HEK293 (cell line): ENCODE data around the gene TIAM2.

Source experiments
- KLF16 ChIP-seq: fragments of 450-650 bp; formaldehyde crosslinking; IDR thresholded peaks from 2 replicates; pipeline ENCODE4 v1.5.1; 2017; ENCODE audit warnings: missing biosample characterization, missing genetic modification characterization
- ZNF155 ChIP-seq: fragments of 450-650 bp; formaldehyde crosslinking; IDR thresholded peaks from 2 replicates; pipeline ENCODE4 v1.5.1; 2016; ENCODE audit warnings: missing biosample characterization, missing genetic modification characterization
- ZNF184 ChIP-seq: fragments of 450-650 bp; IDR thresholded peaks from 2 replicates; pipeline ENCODE4 v1.5.1; 2018; ENCODE audit warnings: missing biosample characterization, mild to moderate bottlenecking, missing genetic modification characterization
- ZNF521 ChIP-seq: fragments of 450-650 bp; formaldehyde crosslinking; IDR thresholded peaks from 2 replicates; pipeline ENCODE4 v1.5.1; 2017; ENCODE audit warnings: missing biosample characterization, mild to moderate bottlenecking, missing genetic modification characterization
- ZNF600 ChIP-seq: fragments of 450-650 bp; formaldehyde crosslinking; IDR thresholded peaks from 2 replicates; pipeline ENCODE4 v1.5.1; 2016; ENCODE audit warnings: missing biosample characterization, missing genetic modification characterization
- TF ChIP-seq, protein P1 (sequence below): fragments of 450-650 bp; formaldehyde crosslinking; IDR thresholded peaks from 2 replicates; pipeline ENCODE4 v1.5.1; 2016; ENCODE audit warnings: missing biosample characterization, missing genetic modification characterization
- TF ChIP-seq, protein P2 (sequence below): fragments of 450-650 bp; formaldehyde crosslinking; IDR thresholded peaks from 2 replicates; pipeline ENCODE4 v1.5.1; 2016; ENCODE audit warnings: missing biosample characterization, missing genetic modification characterization
- TF ChIP-seq, protein P3 (sequence below): fragments of 450-650 bp; IDR thresholded peaks from 2 replicates; pipeline ENCODE4 v1.5.1; 2018; ENCODE audit warnings: missing biosample characterization, mild to moderate bottlenecking, missing genetic modification characterization

DNA sequence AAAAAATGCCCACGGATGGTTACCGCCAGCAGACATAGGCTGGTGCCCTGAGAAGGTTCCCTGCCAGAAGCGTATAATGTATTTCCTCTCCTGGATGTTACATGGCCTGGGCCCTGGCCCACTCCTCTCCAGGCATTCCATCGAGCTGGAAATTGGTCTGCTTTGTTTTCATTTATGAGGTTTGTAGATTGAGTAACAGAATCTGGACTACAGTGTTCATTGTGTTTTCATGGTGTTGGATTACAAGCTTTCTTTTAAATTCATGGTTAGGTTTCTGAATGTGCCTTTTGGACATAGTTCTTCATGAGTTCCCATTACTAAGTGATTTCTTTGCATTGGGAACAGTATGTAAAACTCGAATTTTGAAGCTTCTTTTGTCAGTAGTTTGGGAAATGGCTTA is 6.4 kb downstream of the TIAM2 start:
- no peak for TF ChIP-seq ZNF521 (tag by site-specific recombination)
- peak; percentile 79 for TF ChIP-seq ZNF600 (tag by site-specific recombination)
- no peak for TF ChIP-seq ZNF155
- TF ChIP-seq, protein P1, sequence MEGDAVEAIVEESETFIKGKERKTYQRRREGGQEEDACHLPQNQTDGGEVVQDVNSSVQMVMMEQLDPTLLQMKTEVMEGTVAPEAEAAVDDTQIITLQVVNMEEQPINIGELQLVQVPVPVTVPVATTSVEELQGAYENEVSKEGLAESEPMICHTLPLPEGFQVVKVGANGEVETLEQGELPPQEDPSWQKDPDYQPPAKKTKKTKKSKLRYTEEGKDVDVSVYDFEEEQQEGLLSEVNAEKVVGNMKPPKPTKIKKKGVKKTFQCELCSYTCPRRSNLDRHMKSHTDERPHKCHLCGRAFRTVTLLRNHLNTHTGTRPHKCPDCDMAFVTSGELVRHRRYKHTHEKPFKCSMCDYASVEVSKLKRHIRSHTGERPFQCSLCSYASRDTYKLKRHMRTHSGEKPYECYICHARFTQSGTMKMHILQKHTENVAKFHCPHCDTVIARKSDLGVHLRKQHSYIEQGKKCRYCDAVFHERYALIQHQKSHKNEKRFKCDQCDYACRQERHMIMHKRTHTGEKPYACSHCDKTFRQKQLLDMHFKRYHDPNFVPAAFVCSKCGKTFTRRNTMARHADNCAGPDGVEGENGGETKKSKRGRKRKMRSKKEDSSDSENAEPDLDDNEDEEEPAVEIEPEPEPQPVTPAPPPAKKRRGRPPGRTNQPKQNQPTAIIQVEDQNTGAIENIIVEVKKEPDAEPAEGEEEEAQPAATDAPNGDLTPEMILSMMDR: no peak
- TF ChIP-seq ZNF184 (tag by site-specific recombination): no peak
- TF ChIP-seq, protein P2, sequence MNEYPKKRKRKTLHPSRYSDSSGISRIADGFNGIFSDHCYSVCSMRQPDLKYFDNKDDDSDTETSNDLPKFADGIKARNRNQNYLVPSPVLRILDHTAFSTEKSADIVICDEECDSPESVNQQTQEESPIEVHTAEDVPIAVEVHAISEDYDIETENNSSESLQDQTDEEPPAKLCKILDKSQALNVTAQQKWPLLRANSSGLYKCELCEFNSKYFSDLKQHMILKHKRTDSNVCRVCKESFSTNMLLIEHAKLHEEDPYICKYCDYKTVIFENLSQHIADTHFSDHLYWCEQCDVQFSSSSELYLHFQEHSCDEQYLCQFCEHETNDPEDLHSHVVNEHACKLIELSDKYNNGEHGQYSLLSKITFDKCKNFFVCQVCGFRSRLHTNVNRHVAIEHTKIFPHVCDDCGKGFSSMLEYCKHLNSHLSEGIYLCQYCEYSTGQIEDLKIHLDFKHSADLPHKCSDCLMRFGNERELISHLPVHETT: no peak
- TF ChIP-seq KLF16 (tag by site-specific recombination): no peak
- TF ChIP-seq, protein P3, sequence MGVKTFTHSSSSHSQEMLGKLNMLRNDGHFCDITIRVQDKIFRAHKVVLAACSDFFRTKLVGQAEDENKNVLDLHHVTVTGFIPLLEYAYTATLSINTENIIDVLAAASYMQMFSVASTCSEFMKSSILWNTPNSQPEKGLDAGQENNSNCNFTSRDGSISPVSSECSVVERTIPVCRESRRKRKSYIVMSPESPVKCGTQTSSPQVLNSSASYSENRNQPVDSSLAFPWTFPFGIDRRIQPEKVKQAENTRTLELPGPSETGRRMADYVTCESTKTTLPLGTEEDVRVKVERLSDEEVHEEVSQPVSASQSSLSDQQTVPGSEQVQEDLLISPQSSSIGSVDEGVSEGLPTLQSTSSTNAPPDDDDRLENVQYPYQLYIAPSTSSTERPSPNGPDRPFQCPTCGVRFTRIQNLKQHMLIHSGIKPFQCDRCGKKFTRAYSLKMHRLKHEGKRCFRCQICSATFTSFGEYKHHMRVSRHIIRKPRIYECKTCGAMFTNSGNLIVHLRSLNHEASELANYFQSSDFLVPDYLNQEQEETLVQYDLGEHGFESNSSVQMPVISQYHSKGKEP: no peak
